ENCODE data around the gene PPRC1.

PPRC1 gene

GRCh38 chr10:102121739-102122372, 11.0 kb upstream of the PPRC1 start:
- H3K4me3 ChIP-seq (ENCODE audit: control insufficient read depth, low read depth, low read length): no peak overlapping the region; the same call in 1 of the 2 replicates
- TF ChIP-seq CTCF (IDR thresholded peaks at IDR 0.05; ENCODE audit: control insufficient read depth, insufficient read depth, low read depth, low read length, missing control alignments): peak; percentile 23
- no peak for DNase-seq (ENCODE audit: low read depth)

- TF ChIP-seq CTCF (IDR thresholded peaks at IDR 0.05; ENCODE audit: control insufficient read depth, insufficient read depth, low read depth, low read length, missing control alignments): no peak
- H3K4me3 ChIP-seq (ENCODE audit: control insufficient read depth, low read depth, low read length): no peak overlapping the region
- DNase-seq (ENCODE audit: low read depth): no peak
Measured at GRCh38 chr10:102122450-102122849, 10.4 kb upstream of the PPRC1 start.

- DNase-seq (ENCODE audit: low read depth): no peak
- H3K4me3 ChIP-seq (ENCODE audit: control insufficient read depth, low read depth, low read length): no peak overlapping the region
- no peak for TF ChIP-seq CTCF (IDR thresholded peaks at IDR 0.05; ENCODE audit: control insufficient read depth, insufficient read depth, low read depth, low read length, missing control alignments)
Measured at GRCh38 chr10:102123223-102123622, 9.6 kb upstream of the PPRC1 start.

- no peak for TF ChIP-seq CTCF (IDR thresholded peaks at IDR 0.05; ENCODE audit: control insufficient read depth, insufficient read depth, low read depth, low read length, missing control alignments)
- no peak overlapping the region for H3K4me3 ChIP-seq (ENCODE audit: control insufficient read depth, low read depth, low read length)
- no peak for DNase-seq (ENCODE audit: low read depth)
Measured at GRCh38 chr10:102131286-102132170, 1.3 kb upstream of the PPRC1 start.

GRCh38 chr10:102132193-102132562, 662 bp upstream of the PPRC1 start:
- TF ChIP-seq CTCF (IDR thresholded peaks at IDR 0.05; ENCODE audit: control insufficient read depth, insufficient read depth, low read depth, low read length, missing control alignments): no peak
- peak overlapping the region; percentile 91 for H3K4me3 ChIP-seq (ENCODE audit: control insufficient read depth, low read depth, low read length)
- no peak for DNase-seq (ENCODE audit: low read depth)

- no peak for DNase-seq (ENCODE audit: low read depth)
- no peak for TF ChIP-seq CTCF (IDR thresholded peaks at IDR 0.05; ENCODE audit: control insufficient read depth, insufficient read depth, low read depth, low read length, missing control alignments)
- peak overlapping the region; percentile 91 for H3K4me3 ChIP-seq (ENCODE audit: control insufficient read depth, low read depth, low read length)
Measured at GRCh38 chr10:102133373-102134195, 744 bp downstream of the PPRC1 start.
